Neural progenitor cell (in vitro differentiated cells): Measurements from ENCODE around the gene IL25.

Source experiments
- EZH2 ChIP-seq: fragments of 200-600 bp; sonication (generic); IDR thresholded peaks from 2 replicates; pipeline ENCODE4 v1.6.1; 2017; ENCODE audit warnings: antibody characterized with exemption, mild to moderate bottlenecking, moderate library complexity
- EZH2phosphoT487 ChIP-seq: fragments of 200-600 bp; sonication (generic); IDR thresholded peaks from 2 replicates; pipeline ENCODE4 v1.6.1; 2017; ENCODE audit warnings: antibody characterized with exemption
- TF ChIP-seq, protein P1 (sequence below): fragments of 200-600 bp; sonication (generic); IDR thresholded peaks from 2 replicates; pipeline ENCODE4 v1.5.1; 2017; ENCODE audit warnings: antibody characterized with exemption, mild to moderate bottlenecking

DNA sequence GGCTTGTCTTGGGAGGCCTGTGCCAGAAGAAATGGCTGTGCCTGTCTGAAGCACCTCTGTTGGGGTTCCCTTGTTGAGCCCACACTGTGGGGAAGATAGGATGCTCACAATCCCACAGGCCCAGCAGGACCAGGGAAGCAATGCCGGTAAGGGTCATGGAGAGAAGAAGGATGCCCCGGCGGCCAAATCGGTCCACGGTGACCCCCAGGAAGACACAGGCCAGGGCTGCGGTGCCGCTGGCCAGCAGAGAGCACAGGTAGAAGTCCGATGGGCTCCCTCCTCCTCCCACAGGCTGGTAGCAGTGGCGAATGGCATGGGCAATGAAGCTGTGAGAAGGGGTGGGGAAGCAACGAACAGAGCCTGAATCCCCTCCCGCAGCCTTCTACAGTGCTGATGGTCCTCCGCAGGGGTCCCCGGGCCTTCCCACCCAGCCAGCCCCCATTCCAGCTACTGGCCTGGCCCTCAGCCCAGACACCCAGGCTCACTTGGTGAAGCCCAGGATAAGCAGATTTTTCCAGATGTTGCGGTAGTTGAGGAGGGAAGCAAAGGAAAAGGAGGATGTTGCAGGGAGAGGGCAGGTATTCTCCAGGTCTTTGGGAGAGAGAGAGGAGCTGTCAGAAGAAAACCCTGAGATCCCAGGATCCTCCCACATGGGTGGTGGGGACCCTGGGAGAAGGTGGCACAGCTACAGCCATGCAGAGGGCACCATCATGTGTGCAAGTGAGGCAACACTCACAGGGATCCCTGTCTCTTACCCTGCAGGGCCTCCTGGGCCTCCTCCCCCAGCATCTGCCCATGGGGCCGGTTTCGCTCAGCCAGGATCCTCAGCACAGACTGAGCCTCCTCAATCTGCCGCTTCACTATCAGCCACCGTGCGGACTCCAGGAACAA, 25.0 kb upstream of the IL25 start:
- TF ChIP-seq EZH2 (no peak), EZH2phosphoT487 (no peak)
- TF ChIP-seq, protein P1, sequence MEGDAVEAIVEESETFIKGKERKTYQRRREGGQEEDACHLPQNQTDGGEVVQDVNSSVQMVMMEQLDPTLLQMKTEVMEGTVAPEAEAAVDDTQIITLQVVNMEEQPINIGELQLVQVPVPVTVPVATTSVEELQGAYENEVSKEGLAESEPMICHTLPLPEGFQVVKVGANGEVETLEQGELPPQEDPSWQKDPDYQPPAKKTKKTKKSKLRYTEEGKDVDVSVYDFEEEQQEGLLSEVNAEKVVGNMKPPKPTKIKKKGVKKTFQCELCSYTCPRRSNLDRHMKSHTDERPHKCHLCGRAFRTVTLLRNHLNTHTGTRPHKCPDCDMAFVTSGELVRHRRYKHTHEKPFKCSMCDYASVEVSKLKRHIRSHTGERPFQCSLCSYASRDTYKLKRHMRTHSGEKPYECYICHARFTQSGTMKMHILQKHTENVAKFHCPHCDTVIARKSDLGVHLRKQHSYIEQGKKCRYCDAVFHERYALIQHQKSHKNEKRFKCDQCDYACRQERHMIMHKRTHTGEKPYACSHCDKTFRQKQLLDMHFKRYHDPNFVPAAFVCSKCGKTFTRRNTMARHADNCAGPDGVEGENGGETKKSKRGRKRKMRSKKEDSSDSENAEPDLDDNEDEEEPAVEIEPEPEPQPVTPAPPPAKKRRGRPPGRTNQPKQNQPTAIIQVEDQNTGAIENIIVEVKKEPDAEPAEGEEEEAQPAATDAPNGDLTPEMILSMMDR, result no peak
